Gastrocnemius medialis (tissue), 4 donors: ENCODE results near the gene CDH4.

Experiments
- CTCF ChIP-seq, 5 experiments: fragments of 450-650 bp in 3 of 5; fragments of 200-600 bp in 2 of 5; sonication (generic) in 2 of 5; IDR thresholded peaks in 4 of 5; conservative IDR thresholded peaks in 1 of 5; 1 replicate in 4 of 5; 2 replicates in 1 of 5; pipeline ENCODE4 v1.5.1; 2016 to 2019; ENCODE audit warnings: antibody characterized with exemption in 5 of 5, mild to moderate bottlenecking in 3 of 5, moderate library complexity in 3 of 5
- POLR2A ChIP-seq, 2 donors: fragments of 450-650 bp; IDR thresholded peaks; one replicate each; pipeline ENCODE4 v1.6.1; 2017; ENCODE audit warnings: antibody characterized with exemption in 2 of 2, mild to moderate bottlenecking in 2 of 2, moderate library complexity in 2 of 2

GRCh38 chr20:61557621-61558020 lies 305.6 kb downstream of the CDH4 start:
- TF ChIP-seq POLR2A (IDR thresholded peaks at IDR 0.05) (no peak), CTCF (IDR thresholded peaks at IDR 0.05 in 4 of 5, conservative IDR thresholded peaks at IDR 0.05 in 1 of 5) (no peak)
